CD4-positive, alpha-beta T cell (primary cell): ENCODE measurements around the gene ARPP21. TPM values are rescaled to one million over a fixed set of nuclear protein-coding genes. Genes with fewer than 3 reads are reported as not detected.
"Not testable (repeated sequence)": the region's sequence is repeated elsewhere in the genome, so short reads cannot be mapped to it uniquely, and the experiment has no call there.

ENCODE experiments used
- ATAC-seq: fragments of 200-7000 bp; cut with Tn5 transposase; one replicate; pipeline ENCODE4 v1.10.0; 2022; ENCODE audit warnings: mild to moderate bottlenecking; ENCODE audit not compliant: poor library complexity
- CTCF ChIA-PET: fragments of 350-600 bp; sonication (Branson Sonifier 250); formaldehyde crosslinking; loops from one replicate; lab custom pipeline; 2021; ENCODE audit warnings: antibody characterized with exemption, inconsistent platforms; lab: Charles Lee
- POLR2A ChIA-PET: fragments of 350-600 bp; sonication (Branson Sonifier 250); formaldehyde crosslinking; loops from one replicate; lab custom pipeline; 2021; ENCODE audit warnings: antibody characterized with exemption, inconsistent platforms; lab: Charles Lee
- DNase-seq, 14 experiments: peaks; one replicate each; pipeline ENCODE4 v3.0.0-alpha.2; 2013 to 2020; ENCODE audit warnings: mixed read lengths in 2 of 14
- H3K27ac ChIP-seq, 2 donors: one replicate each; pipeline versions ENCODE4 v1.5.1 to v1.7.0; 2013; ENCODE audit warnings: low read length in 2 of 2, low read depth in 1 of 2, mild to moderate bottlenecking in 1 of 2
- H3K27me3 ChIP-seq, 2 experiments: 1 replicate in 1 of 2; 2 replicates in 1 of 2; pipeline versions ENCODE4 v1.6.1 to v1.7.0; 2013; ENCODE audit warnings: low read length in 2 of 2, control low read depth in 1 of 2, mild to moderate bottlenecking in 1 of 2, moderate library complexity in 1 of 2; ENCODE audit not compliant: insufficient read depth in 2 of 2, control insufficient read depth in 1 of 2
- H3K36me3 ChIP-seq: one replicate; pipeline ENCODE4 v1.6.1; 2013; ENCODE audit warnings: low read length, control low read depth; ENCODE audit not compliant: insufficient read depth
- H3K4me1 ChIP-seq: one replicate; pipeline ENCODE4 v1.6.1; 2013; ENCODE audit warnings: low read length, control low read depth; ENCODE audit not compliant: insufficient read depth
- H3K4me3 ChIP-seq: one replicate; pipeline ENCODE4 v1.5.1; 2013; ENCODE audit warnings: mild to moderate bottlenecking, low read length, moderate library complexity
- H3K9me3 ChIP-seq, 2 experiments: 1 replicate in 1 of 2; 2 replicates in 1 of 2; pipeline versions ENCODE4 v1.6.1 to v1.7.0; 2013; ENCODE audit warnings: low read length in 2 of 2, mild to moderate bottlenecking in 2 of 2, control low read depth in 1 of 2, moderate library complexity in 1 of 2; ENCODE audit not compliant: control insufficient read depth in 1 of 2, insufficient read depth in 1 of 2
- H3K27ac Mint-ChIP-seq: one replicate; pipeline ENCODE4 v1.8.0; 2020; ENCODE audit warnings: mixed read lengths
- H3K27me3 Mint-ChIP-seq: one replicate; pipeline ENCODE4 v1.8.0; 2021; ENCODE audit warnings: mixed read lengths
- H3K36me3 Mint-ChIP-seq: one replicate; pipeline ENCODE4 v1.8.0; 2021; ENCODE audit warnings: low read depth, mixed read lengths
- H3K4me1 Mint-ChIP-seq: one replicate; pipeline ENCODE4 v1.8.0; 2021; ENCODE audit warnings: low read depth, mixed read lengths
- H3K4me3 Mint-ChIP-seq: one replicate; pipeline ENCODE4 v1.8.0; 2020; ENCODE audit warnings: mild to moderate bottlenecking, mixed read lengths
- H3K9me3 Mint-ChIP-seq: one replicate; pipeline ENCODE4 v1.8.0; 2020; ENCODE audit warnings: mixed read lengths
- intact Hi-C, 2 experiments: fragments of 100-400 bp; cut with DNase I in 1 of 2; cut with micrococcal nuclease in 1 of 2; formaldehyde crosslinking; loops; one replicate each; pipeline versions ENCODE4 v1.15.1 to v1.9.0; 2023 to 2025; cut with DNase I, micrococcal nuclease
- total RNA-seq, 174 experiments: library from RNA in 2 of 174; stranded (reverse) in 2 of 174; gene quantifications; one replicate each; pipeline ENCODE4 v1.2.3 and lab custom pipeline; 2021 to 2026
- TF ChIP-seq, protein P1 (sequence below): fragments of 200-600 bp; IDR thresholded peaks from one replicate; pipeline ENCODE4 v1.8.0; 2022; ENCODE audit warnings: antibody characterized with exemption, mild to moderate bottlenecking

The ARPP21 gene
- total RNA-seq, 2 experiments from 2014 or later = not detected

DNA sequence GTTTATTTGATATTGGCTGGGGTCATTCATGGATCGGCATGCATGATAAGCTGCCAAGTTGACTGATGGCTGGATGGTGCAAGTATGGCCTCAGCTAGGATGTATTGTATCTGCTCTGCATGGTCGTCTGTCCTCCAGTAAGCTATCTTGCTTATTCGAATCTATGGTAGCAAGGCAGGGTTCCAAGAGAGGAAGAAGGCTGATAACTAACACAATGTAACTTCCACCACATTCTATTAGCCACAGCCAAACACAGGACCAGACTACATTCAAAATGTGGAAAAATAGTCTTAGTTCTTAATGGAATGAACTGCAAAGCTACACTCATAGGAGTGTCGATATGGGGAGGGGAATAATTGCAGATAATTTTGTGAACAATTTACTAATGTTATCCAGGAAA lies 175.2 kb downstream of the ARPP21 start:
- Mint-ChIP-seq H3K27me3 (no peaks in the 10 kb centered on the region), H3K27ac (no peak overlapping the region), H3K4me1 (no peaks in the 10 kb centered on the region), H3K4me3 (no peak overlapping the region), H3K9me3 (peaks cover 3% of the 10 kb centered on the region), H3K36me3 (no peaks in the 10 kb centered on the region)
- TF ChIP-seq, protein P1, sequence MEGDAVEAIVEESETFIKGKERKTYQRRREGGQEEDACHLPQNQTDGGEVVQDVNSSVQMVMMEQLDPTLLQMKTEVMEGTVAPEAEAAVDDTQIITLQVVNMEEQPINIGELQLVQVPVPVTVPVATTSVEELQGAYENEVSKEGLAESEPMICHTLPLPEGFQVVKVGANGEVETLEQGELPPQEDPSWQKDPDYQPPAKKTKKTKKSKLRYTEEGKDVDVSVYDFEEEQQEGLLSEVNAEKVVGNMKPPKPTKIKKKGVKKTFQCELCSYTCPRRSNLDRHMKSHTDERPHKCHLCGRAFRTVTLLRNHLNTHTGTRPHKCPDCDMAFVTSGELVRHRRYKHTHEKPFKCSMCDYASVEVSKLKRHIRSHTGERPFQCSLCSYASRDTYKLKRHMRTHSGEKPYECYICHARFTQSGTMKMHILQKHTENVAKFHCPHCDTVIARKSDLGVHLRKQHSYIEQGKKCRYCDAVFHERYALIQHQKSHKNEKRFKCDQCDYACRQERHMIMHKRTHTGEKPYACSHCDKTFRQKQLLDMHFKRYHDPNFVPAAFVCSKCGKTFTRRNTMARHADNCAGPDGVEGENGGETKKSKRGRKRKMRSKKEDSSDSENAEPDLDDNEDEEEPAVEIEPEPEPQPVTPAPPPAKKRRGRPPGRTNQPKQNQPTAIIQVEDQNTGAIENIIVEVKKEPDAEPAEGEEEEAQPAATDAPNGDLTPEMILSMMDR = no peak
- Histone ChIP-seq H3K4me3 (no peak overlapping the region), H3K27me3 (no peaks in the 10 kb centered on the region), H3K4me1 (no peaks in the 10 kb centered on the region), H3K36me3 (no peaks in the 10 kb centered on the region), H3K9me3 (peaks cover 0 to 4% of the 10 kb centered on the region in 2 experiments), H3K27ac (no peak overlapping the region)
- DNase-seq (no peak), ATAC-seq (no peak)
- ChIA-PET POLR2A (no interaction called here), CTCF (no interaction called here)
- intact Hi-C loops = no loop called here

DNA sequence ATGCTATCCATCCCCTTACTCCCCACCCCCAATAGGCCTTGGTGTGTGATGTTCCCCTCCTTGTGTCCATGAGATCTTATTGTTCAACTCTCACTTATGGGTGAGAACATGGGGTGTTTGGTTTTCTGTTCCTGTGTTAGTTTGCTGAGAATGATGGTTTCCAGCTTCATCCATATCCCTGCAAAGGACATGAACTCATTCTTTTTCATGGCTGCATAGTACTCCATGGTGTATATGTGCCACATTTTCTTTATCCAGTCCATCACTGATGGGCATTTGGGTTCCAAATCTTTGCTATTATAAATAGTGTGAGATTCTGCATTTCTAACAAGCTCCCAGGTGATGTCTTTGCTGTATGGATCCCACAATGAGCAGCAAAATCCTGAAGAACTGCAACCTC lies 176.5 kb downstream of the ARPP21 start:
- H3K27me3 Mint-ChIP-seq, H3K9me3 ChIP-seq, H3K27ac ChIP-seq, POLR2A ChIA-PET, DNase-seq, H3K4me1 Mint-ChIP-seq, intact Hi-C loops, H3K36me3 Mint-ChIP-seq, H3K4me1 ChIP-seq, H3K27ac Mint-ChIP-seq, H3K4me3 ChIP-seq, H3K4me3 Mint-ChIP-seq, H3K27me3 ChIP-seq, ATAC-seq, H3K9me3 Mint-ChIP-seq, CTCF ChIA-PET, H3K36me3 ChIP-seq: not testable (repeated sequence)

DNA sequence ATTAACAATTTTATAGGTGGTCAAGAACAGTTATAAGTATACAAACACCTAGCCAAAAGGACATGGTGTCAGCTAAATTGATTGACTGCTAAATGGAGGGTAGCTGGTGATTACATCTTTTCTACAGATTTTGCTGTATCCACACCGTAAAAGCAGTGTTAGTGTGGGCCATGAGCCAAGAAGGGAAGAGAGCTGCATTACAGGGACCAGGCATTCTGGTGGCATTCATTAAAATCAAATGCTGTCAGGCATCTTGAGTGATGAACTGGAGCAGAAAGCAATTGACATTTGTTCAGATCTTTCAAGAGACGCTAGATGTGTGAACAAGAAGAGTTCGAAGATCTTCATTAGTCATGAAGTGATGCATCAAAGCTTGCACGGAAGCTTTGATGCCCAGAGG lies 177.9 kb downstream of the ARPP21 start:
- Histone ChIP-seq H3K9me3 (peaks cover 0 to 4% of the 10 kb centered on the region in 2 experiments), H3K27me3 (no peaks in the 10 kb centered on the region), H3K4me1 (no peaks in the 10 kb centered on the region), H3K27ac (no peak overlapping the region), H3K36me3 (no peaks in the 10 kb centered on the region), H3K4me3 (no peak overlapping the region)
- TF ChIP-seq, protein P1 = no peak
- POLR2A ChIA-PET = no interaction called here
- no peak overlapping the region for H3K27ac Mint-ChIP-seq
- ATAC-seq = no peak
- H3K4me3 Mint-ChIP-seq = no peak overlapping the region
- CTCF ChIA-PET = interaction anchor here (0.6 kb wide), 1 partner anchor 15 kb away, joined by 3 read pairs; no protein-coding TSS in a partner anchor
- H3K36me3 Mint-ChIP-seq = no peaks in the 10 kb centered on the region
- DNase-seq = no peak
- H3K4me1 Mint-ChIP-seq = no peaks in the 10 kb centered on the region
- intact Hi-C loops = no loop called here
- H3K9me3 Mint-ChIP-seq = peaks cover 3% of the 10 kb centered on the region
- no peaks in the 10 kb centered on the region for H3K27me3 Mint-ChIP-seq

DNA sequence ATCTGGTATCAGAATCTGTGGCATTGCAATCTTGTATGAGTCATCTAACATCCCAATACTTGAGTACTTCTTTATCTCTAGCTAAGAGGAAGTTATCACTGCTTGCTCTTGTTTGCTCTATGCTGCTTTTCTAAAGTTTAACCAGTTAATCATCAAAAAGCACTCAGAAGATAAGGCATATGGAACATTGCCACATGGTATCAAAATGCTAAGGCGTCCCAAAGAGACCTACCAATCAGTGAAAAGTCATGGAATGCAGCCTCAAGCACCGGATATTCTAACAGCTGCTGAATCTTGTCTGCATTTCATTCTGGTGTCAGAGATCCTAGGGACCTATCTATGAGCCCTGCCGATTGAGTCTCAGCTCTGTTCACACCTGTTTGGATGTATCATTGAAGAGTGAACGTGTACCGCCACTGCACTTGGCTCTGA lies 192.8 kb downstream of the ARPP21 start:
- Histone ChIP-seq H3K9me3 (peaks cover 0 to 3% of the 10 kb centered on the region in 2 experiments), H3K4me3 (no peak overlapping the region), H3K27me3 (no peaks in the 10 kb centered on the region), H3K36me3 (no peaks in the 10 kb centered on the region), H3K27ac (no peak overlapping the region), H3K4me1 (no peaks in the 10 kb centered on the region)
- no peaks in the 10 kb centered on the region for H3K36me3 Mint-ChIP-seq
- no peaks in the 10 kb centered on the region for H3K27me3 Mint-ChIP-seq
- CTCF ChIA-PET = no interaction called here
- intact Hi-C loops = no loop called here
- no peak for ATAC-seq
- no peak for DNase-seq
- POLR2A ChIA-PET = no interaction called here
- H3K4me3 Mint-ChIP-seq = no peak overlapping the region
- TF ChIP-seq, protein P1 = no peak
- H3K4me1 Mint-ChIP-seq = no peaks in the 10 kb centered on the region
- no peak overlapping the region for H3K27ac Mint-ChIP-seq
- no peaks in the 10 kb centered on the region for H3K9me3 Mint-ChIP-seq
